ENCODE measurements around the gene AIFM3.

GRCh38 chr22:20996598-20997535, 29.8 kb downstream of the AIFM3 start:
- TF ChIP-seq CTCF (IDR thresholded peaks at IDR 0.05; ENCODE audit: poor library complexity, severe bottlenecking) (no peak), EP300 (conservative IDR thresholded peaks at IDR 0.05; ENCODE audit: poor library complexity, severe bottlenecking) (no peak), RAD21 (conservative IDR thresholded peaks at IDR 0.05) (no peak), POLR2AphosphoS5 (IDR thresholded peaks at IDR 0.05) (no peak), SMC3 (conservative IDR thresholded peaks at IDR 0.05; ENCODE audit: poor library complexity) (no peak)

Data from neural cell (in vitro differentiated cells).